ENCODE data around the gene SOBP.

- TF ChIP-seq CTCF (IDR thresholded peaks at IDR 0.05) (no peak), POLR2A (IDR thresholded peaks at IDR 0.05) (no peak), EP300 (IDR thresholded peaks at IDR 0.05) (no peak), POLR2AphosphoS5 (IDR thresholded peaks at IDR 0.05) (no peak)
Measured at GRCh38 chr6:107504270-107505026, 14.5 kb downstream of the SOBP start.
